Activated CD4-positive, alpha-beta T cell treated with anti-CD3 and anti-CD28 coated beads for 1 hour (primary cell): ENCODE measurements around the gene BAIAP2.
"Not testable (repeated sequence)": the region's sequence is repeated elsewhere in the genome, so short reads cannot be mapped to it uniquely, and the experiment has no call there.

Source experiments
- DNase-seq: peaks from one replicate; pipeline ENCODE4 v3.0.0-alpha.2; 2020

BAIAP2 gene

DNA sequence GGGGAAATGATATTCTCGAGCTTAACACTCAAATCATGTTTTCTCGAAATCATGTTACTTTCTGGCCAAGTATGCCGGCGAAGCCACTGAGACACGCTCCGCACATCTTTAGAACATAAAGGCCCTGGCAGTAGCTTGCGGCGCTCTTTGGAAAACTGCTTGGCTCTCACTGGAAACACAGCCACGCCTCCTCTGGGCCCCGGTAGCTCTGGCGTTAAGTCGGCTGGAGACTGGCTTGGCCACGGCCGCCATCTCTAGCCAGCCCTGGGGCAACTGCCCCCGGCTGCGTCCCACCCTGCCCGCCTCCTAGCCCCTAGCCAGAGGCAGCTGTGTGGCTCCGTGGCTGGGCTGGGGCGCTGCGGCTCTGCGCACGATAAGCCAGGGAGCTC is 9.2 kb upstream of the BAIAP2 start:
- DNase-seq: no peak

DNA sequence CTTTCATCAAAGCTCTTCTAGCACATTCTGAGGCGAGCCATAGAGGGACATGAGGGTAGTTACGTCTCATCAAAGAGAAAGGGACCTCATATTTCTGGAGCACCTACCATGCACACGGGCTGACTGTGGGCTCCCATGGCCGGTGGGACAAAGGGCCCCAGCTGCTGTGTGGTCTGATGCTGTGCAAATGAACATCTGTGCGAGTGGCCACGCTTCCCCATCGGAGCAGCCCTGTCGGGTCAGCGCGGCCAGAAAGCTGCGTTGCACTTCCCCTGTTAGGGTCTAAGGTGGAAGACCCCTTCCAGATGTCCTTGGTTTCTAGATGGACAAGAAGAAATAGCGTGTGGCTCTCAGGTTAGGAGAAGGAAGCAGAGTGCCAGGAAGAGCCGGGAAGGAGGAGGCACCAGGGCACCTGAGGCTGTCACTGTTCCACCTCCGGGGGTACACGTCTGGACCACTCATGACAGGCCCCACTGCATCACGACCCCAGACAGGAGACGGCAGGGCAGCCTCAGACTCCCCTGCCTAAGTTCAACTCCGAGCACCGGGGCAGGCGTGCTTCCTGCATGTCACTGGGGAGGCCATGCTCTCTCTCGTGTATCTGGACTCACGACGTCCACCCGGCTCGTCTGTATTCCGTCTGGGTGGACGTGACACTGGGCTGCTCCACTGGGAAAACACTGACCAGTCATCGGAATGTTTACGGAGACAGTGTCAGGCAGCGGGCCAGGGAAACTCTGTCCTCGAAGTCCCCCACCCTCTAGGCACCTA is 8.5 kb upstream of the BAIAP2 start:
- no peak for DNase-seq

DNA sequence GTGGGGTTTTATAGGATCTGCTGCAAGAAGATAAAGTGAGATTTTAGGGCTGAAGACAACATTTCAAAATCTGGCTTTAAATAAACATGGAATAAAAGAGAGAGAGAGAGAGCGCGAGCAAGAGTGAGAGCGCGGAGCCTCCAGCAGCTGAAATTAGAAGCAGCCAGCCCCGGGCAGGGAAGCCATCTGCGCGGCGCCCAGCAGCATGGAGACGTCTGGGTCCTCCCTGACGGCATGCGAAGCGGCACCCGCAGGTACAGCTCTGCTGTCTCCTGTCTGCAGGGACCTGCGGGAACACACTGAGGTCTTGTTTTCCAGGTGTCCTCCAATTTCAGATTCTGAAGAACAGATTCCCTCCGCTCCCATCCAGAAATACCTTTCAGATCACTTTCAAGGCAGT is 7.9 kb upstream of the BAIAP2 start:
- DNase-seq: no peak

DNA sequence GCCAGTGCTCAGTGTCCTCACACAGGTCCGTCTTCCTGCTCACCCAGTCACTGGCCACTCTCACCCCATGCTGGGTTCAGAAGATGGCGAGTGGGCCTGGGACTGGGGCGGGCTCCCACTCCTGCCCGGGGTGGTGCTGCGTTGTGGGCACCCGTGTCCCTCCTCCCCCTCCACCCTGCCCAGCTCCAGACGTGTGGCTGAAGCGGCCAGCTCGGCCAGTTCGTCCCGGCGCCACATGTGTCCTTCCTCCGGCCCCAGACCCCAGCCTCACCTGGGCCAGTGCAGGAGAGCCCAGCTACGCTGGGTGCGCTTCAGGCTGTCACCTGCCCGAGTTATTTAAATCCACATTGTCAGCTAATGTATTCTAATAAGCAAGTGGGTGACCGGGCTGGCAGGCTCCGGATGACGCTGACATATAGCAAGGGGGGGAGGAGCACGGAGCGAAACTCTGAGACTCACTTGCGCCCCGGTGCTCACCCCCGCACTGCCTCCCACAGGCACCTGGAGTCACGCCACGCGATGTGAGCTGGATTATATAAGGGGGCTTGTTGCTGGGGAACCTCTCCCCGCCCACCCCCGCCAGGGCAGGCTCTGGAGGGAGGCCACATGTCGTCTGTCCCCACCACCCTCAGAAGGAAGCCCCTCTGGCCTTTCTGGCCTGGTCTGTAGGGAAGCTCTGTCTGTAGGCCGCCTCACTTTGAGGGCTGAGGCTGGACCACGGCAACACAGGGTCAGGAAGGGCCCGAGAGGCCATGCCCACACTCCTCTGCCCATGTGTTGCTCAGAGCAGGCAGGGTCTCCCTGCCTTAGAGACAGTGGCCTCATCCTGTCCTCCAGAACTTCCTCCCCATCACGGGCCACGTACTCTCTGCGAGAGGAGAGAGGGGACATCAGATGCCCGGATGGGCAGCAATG is 7.1 kb upstream of the BAIAP2 start:
- DNase-seq: no peak

DNA sequence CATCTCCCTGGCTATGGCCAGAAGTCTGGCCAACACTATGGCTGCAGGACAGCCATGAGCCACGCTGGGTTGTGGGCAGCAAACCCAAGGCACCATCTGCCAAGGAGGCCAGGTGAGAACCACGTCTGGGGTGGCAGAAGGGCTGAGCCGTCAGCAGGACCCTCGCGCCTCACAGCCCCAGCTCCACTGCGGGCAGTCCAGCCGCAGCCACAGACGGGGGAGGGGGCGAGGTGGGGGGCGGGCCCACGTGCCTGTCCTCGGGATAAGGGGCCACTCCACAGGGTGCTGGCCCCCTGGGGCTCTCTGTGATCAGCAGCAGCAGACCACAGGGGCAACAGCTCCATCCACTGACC is 6.5 kb upstream of the BAIAP2 start:
- no peak for DNase-seq

DNA sequence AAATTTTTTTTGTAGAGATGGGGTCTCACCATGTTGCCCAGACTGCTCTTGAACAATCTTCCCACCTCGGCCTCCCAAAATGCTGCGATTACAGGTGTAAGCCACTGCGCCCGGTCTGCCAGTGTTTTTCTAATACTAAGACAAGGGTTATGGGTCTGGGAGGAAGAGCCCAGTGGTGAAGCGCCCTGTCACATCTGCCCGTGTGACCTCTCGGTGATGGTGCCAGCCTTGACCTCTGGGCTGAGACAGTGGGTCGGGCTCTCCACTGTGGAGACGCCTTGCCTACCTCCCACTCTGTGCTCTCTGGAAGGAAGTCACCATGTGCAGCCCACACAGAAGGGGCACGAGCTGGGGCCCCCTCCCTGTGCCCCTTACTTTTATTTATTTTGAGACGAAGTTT is 5.1 kb upstream of the BAIAP2 start:
- no peak for DNase-seq

DNA sequence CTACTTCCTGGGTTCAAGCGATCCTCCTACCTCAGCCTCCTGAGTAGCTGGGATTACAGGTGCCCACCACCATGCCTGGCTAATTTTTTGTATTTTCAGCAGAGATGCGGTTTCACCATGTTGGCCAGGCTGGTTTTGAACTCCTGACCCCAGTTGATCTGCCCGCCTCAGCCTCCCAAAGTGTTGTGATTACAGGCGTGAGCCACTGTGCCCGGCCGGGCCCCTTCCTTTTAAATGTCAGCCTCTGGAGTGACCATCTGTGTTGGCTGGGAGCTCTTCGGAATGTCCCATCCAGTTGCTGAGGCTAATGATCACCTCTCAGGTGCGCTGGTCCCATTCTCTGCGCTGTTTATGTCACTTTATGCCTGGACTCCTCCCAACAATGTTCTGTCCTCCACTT is 4.6 kb upstream of the BAIAP2 start:
- DNase-seq: not testable (repeated sequence)

DNA sequence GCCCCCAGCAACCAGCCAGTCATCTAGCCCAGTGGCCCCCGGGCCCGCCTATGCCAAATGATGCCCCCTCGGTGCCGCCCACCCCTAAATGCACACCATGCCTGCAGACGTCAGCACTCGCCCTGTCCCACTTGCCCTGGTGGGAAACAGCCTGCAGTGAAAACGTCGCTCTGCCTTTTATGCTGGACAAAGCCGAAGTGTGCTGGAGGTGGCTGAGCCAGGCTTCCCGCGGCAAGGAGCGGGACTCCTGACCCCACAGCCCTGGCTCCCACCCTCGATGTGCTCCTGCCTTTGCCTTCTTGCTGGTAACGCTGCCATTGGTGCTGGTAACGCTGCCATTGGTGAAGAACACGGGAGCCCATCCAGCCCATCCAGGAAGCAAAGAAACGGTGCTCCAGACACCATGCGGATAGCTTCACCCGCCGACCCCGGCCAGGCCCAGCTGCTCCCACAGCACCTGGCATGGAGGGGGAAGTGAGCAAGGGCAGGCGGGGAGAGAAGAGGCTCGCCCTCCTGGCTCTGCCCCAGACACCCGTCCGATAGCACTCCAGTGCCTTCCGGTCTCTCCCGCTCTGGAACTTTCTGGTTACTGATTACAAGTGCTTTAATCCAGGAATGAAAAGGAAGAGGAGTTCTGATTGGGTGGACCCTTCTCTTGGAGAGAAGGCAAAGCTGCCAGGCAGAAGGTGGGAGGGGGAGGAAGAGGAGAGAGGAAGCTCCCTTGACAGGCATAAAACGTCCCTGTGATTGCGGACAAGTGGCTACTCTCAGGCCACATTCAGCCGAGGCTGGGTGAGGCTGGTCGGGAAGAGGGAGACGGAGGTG is 4.0 kb upstream of the BAIAP2 start:
- no peak for DNase-seq

DNA sequence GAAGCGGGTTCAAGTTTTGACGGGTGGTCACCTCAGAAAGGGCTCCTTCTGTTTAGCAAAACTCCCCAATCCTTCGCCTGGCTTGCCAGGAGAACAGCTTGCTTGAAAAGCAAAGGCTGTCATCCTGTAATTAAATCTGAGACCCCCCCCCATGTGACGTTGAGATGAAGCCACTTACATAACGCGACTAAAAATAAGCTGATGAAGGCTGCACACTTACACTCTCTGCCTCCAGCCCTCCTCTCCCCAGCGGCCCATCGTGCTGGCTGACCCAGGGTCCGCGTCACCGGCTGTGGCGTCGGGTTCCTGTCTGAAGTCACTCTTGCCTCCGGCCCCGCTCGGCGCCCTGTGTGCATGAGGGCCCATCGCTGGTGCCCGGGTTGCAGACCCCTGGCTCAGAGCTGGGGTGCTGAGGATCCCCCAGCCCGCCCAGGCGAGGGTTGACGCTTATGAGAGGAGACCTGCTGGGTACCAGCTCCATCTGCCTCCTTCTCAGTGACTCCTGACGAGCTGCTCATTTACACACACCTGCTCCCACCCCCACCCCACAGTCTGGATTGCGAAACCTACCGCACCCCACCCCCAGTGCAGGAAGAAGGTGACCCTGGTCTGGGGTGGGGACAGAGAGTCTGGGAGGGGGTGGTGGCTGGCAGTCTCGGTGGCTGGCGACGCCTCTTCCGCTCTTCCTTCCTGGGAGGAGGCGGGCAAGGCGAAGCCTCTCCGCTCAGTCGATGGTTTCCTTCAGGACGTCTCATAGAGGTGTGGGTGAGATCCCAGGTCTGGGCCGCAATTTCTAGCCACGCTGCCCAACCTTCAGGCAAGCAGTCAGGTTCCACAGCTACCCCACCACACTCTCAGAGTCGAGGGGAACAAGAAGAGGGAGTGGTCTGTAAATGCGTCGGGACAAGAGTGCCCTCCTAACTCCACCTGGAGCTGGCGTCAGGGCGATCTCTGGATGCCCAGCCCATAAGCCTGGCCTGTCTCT is 3.1 kb upstream of the BAIAP2 start:
- no peak for DNase-seq

DNA sequence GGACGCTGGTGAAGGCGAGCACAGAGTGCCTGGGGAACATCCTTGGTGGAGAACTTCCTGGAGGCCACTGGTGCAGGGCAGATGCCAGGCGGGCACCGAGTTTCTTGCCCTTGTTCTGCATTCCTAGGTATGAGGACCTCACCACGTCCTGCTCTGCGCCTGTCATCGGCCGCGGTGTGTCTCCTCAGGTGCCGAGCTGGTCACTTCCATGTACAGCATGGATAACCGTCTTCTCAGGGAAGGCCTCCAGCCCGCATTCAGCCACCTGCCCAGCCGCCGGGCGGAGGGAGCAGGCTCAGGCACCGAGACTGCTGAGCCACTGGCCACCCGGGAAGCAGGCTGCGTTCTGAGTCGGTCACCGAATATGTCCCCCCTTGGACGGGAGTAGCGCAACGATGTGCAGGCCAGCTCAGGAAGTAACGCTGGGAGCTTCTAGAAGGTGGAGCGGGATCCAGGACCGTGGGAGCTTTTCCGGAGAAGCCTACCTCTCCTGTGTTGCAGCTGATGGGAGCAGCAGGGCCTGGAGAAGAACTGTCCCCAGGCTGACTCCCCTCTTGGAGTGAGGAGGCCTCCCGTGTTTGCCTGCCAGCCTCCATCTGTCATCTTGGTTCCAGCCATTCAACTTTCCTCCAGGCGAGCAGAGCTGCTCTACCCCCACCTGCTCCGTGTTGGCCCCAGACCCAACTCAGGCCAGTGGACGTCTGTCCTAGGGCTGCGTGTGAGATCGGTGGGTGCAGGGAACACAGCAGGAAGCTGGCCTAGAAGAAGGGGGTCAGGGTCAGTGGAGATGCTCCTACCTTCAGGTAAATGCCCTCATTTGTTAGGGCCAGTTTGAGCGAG is 2.1 kb upstream of the BAIAP2 start:
- DNase-seq: no peak

DNA sequence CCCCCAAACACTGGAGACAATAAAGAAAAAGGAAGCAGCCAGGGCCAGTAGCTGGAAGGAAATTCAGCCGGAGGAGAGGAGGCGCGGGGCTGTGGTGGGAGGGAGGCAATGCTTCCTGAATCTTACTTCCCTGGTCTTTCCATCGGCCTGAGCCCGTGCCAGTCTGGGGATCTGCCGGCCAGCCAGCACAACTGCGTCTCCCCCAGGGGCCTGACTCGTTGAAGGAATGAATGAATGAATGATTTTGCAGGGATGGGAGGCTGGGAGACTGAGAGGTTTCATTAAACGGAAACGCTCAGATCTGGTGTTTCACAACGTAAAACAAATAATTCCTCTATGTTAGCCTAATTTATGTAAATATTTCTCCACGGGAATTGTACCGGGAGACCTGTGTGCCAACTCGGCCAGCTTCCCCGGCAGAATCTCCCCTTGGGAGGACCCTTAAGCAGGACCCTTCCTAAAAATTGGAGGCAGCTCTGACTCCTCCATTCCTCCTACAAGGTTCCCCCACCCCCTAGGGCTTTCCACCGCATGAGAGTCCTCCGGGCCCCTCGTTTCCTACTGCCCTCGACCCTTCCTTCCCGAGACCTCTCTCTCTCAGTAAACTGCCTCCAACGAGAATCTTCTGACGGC is 1.3 kb upstream of the BAIAP2 start:
- no peak for DNase-seq

DNA sequence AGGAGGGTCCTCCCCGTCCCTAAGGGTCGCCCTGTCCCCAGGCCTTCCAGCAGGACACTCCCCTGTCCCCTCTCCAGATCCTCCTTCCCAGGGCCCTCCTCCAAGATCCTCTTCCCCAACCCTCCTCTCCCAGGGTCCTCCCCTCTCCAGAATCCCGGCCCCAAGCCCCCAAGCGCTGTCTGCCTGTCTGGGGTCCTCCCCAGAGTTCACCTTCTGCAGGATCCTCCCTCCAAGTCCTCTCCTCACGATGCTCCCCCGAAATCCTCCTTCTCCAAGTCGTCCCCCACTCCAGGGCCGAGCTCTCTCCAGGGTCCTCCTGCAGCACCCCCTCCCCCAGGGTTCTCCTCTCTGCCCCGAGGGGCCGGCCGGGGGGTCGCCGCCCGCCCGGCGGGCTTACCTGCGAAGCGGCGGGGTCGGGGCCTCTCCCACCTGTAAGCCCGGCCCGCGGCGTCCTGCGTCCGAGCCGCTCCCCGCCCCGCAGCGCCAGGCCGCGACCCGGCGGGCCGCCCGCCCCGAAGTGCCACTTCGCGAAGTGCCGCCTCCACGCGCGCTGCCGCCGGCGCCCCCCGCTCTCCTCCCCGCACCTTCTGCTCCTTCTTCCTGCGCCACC is 678 bp upstream of the BAIAP2 start:
- no peak for DNase-seq

DNA sequence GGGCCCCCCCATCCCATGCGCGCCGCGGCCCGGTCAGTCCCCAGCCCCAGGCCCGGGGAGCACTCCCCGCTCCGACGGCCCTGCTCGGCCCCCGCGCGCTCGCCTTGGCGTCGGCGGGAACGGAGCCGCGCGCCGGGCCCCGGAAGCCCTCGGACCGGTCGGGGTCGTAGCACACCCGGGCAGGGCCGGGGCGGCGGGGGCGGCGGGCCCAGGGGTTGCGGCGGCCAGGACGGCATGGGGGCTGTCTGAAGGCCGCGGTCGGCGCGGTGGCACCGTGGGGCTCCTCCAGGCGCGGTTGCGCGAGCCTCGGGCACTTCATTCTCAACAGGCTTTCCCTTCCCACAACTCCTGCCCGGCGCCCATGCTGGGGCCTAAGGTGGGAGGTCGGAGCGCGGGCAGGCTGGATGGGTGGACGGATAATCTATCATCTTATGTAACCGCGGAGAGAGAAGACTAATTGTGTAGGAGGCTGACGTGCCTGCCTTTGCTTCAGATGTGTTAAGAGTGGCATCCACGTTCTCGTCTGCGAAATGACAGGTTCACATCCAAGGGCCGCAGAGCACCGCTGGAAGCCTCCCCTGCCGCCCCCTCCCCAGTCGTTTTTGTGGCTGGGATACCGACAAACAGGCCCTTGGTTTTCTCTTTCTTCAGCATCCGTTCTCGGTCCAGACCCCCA is 708 bp downstream of the BAIAP2 start:
- no peak for DNase-seq

DNA sequence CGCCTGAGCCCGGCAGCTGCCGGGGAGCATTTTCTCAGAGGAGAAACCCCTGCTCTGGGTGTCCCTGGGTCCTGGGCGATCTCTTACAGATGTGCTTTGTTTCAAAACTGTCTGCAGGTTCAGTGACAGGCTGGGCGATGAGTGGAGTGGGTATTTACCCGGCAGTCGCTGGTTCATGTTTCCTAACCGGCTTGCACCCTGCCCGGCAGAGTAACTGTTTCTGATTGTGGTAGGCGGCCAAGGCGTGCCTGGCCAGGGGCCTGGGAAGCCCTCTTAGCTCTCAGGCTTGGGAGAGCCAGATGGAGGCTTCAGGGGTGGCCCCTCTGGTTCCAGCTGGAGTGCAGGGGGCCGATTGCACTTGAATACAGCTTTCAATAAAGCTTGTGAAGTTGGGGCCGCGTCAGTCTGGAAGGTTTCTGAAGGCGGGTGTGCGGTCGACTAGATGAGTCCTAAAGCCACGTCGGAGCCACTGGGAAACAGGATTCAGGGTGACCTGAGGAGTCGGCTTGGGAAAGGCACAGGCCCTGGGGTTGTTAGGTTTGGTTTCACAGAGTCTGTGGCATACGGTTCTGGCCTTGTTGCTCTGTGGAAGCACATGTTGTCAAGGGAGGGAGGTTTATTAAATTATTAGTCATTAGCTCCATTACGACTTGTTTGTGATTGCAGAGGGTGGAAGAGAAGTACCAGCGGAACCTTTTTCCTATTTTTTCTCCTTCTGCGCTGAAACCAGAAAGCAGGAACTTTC is 1.4 kb downstream of the BAIAP2 start:
- DNase-seq: no peak

DNA sequence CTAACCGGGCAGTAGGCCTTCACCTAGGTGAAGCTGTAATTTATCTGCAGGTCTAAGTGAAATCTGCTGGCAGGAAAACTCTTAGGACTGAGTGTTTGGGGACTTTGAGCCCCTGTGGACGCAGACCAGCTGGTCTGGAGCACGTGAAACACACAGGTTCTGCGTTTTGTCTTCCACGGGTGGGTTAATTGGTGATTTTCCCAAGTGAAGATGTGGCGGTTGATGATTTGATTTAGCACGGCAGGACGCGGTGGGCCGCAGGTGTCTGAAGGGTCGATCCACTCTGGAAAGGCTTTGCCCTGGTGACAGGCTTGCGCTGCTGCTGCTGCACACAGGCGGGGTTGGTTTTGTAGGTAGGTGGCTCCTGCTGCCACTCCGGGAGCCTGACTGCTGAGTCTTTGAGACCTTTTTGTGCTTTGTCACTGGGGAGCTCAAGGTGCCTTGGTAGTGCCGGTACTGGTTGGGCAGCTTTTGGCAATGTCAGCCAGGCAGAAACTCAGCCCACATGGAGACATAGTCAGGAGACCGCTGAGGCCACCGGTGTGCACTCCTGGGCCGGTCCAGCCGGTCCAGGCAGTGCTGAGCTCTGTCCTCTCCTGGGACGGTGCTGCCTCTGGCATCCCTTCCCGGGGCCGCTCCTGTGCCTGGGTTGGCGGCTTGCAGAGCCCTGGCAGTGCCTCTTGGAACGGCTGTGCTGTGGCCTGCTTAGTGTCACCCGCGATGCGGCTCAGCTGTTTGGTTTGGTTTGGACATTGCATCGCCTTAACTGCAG is 2.3 kb downstream of the BAIAP2 start:
- no peak for DNase-seq

DNA sequence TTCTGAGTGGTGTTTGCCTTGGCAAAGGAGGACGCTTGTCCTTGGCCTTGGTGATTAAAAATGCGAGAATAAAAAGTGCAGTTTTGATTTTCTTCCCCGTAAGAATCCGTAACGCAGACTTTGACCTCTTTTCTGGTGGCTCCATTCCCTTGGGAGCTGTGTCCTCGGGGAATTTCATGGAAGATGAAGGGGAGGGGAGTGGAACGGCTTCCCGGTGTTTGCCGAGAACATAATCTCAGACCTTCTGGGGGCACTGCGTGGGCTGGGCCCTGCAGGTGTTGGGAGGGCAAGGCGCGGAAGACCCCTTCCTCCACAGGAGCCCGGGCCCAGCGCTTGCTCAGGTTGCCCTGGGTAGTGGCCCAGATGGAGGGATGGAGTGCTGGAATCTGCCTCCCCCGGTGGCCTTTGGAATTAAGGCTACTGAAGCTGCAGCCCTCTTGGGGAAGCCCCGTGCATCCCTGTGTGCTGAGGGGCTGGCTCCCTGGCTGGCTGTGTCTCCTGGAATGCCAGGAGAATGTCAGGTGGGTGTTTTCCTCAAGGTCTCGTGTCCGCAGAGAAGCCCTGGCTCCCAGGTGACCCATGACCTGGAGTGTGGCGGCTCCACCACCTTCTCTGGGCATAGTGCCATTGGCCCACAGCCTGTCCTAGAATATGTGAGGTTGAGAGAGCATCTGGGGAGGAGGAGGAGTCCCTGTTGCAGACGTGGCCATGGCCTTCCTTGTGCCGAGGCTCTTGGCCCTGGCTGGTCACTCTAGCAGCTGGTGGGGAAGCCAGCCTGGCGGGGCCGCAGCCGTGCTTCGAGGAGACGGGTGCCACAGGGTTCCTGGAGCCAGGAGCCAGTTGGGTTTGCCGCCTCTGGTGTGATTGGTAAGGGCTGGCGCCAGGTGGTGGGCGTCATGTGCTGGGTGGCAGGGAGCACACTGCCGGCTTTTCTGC is 3.1 kb downstream of the BAIAP2 start:
- no peak for DNase-seq

DNA sequence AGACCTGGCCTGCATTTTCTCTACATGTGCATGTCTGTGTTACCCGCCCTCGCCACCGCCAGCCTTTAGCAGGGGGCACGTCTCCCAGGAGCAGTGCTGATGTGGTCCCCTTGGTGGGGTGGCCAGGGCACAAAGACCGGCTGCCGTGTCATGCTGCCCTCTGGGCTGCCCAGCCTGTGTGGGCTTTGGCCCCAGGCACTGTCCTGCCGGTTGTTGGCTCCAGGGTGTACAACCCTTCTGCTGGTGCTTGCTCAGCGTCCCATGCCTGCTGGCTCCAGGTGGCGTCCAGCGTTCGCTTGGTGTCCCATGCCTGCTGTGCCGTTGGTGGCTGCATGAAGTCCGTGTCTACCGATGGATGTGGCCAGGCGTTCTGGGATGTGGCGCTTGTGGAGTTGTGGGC is 4.1 kb downstream of the BAIAP2 start:
- DNase-seq: no peak
